ENCODE results near the gene C10orf90. TPM values are rescaled to one million over a fixed set of nuclear protein-coding genes. Genes with fewer than 3 reads are reported as not detected.

C10orf90 gene
- total RNA-seq, 1 donor from 2014 or later: not detected

DNA sequence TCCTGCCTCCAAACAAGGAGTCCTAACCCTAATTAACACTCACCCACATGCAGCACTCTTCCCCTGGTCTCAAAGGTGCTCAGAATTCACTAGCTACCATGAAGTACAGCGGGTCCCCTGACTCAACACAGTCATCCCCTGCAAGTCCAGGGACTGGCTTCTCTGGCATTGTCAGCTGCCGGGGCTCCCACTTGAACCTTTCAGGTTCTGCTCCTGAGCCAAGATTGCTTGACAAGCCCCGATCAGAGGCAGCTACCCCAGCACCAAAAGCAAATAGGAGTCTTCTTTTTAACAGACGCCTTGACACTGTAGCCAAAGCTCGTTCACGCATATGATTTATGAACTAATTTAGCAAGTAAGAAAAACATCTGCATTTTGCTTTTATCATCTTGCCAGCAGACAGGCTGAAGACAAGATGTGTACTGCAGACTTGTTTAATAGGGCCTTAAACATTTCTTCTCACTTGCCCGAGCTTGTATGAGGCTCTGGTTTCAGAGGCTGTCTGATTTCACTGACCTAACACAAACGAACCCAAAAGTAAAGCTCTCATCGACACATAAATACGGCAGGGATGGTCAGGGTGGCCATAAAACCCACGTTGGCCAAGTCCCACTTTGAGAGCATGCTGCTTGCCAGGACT lies 214.6 kb downstream of the C10orf90 start:
- Mint-ChIP-seq H3K4me3 (ENCODE audit: unreplicated experiment) (no peak overlapping the region), H3K27me3 (ENCODE audit: unreplicated experiment) (peaks cover 1% of the 10 kb centered on the region), H3K4me1 (ENCODE audit: low read depth, unreplicated experiment) (no peaks in the 10 kb centered on the region), H3K27ac (ENCODE audit: unreplicated experiment) (no peak overlapping the region), H3K9me3 (ENCODE audit: unreplicated experiment) (peaks cover 1% of the 10 kb centered on the region), H3K36me3 (ENCODE audit: unreplicated experiment) (no peaks in the 10 kb centered on the region)
- DNase-seq: no peak
- TF ChIP-seq, protein P1, sequence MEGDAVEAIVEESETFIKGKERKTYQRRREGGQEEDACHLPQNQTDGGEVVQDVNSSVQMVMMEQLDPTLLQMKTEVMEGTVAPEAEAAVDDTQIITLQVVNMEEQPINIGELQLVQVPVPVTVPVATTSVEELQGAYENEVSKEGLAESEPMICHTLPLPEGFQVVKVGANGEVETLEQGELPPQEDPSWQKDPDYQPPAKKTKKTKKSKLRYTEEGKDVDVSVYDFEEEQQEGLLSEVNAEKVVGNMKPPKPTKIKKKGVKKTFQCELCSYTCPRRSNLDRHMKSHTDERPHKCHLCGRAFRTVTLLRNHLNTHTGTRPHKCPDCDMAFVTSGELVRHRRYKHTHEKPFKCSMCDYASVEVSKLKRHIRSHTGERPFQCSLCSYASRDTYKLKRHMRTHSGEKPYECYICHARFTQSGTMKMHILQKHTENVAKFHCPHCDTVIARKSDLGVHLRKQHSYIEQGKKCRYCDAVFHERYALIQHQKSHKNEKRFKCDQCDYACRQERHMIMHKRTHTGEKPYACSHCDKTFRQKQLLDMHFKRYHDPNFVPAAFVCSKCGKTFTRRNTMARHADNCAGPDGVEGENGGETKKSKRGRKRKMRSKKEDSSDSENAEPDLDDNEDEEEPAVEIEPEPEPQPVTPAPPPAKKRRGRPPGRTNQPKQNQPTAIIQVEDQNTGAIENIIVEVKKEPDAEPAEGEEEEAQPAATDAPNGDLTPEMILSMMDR (IDR thresholded peaks at IDR 0.05; ENCODE audit: partially characterized antibody, unreplicated experiment): no peak

GRCh38 chr10:126455036-126455765 lies 215.3 kb downstream of the C10orf90 start:
- Mint-ChIP-seq H3K27ac (ENCODE audit: unreplicated experiment) (no peak overlapping the region), H3K36me3 (ENCODE audit: unreplicated experiment) (no peaks in the 10 kb centered on the region), H3K9me3 (ENCODE audit: unreplicated experiment) (no peaks in the 10 kb centered on the region), H3K27me3 (ENCODE audit: unreplicated experiment) (peaks cover 1% of the 10 kb centered on the region), H3K4me3 (ENCODE audit: unreplicated experiment) (no peak overlapping the region), H3K4me1 (ENCODE audit: low read depth, unreplicated experiment) (no peaks in the 10 kb centered on the region)
- TF ChIP-seq, protein P1 (IDR thresholded peaks at IDR 0.05; ENCODE audit: partially characterized antibody, unreplicated experiment): no peak
- no peak for DNase-seq

- peaks cover 1% of the 10 kb centered on the region for H3K27me3 Mint-ChIP-seq (ENCODE audit: unreplicated experiment)
- H3K4me1 Mint-ChIP-seq (ENCODE audit: low read depth, unreplicated experiment): no peaks in the 10 kb centered on the region
- DNase-seq: no peak
- H3K9me3 Mint-ChIP-seq (ENCODE audit: unreplicated experiment): no peaks in the 10 kb centered on the region
- H3K27ac Mint-ChIP-seq (ENCODE audit: unreplicated experiment): no peak overlapping the region
- no peak overlapping the region for H3K4me3 Mint-ChIP-seq (ENCODE audit: unreplicated experiment)
- H3K36me3 Mint-ChIP-seq (ENCODE audit: unreplicated experiment): no peaks in the 10 kb centered on the region
- TF ChIP-seq, protein P1 (IDR thresholded peaks at IDR 0.05; ENCODE audit: partially characterized antibody, unreplicated experiment): no peak
Observed at GRCh38 chr10:126454045-126454751, 216.3 kb downstream of the C10orf90 start.

DNA sequence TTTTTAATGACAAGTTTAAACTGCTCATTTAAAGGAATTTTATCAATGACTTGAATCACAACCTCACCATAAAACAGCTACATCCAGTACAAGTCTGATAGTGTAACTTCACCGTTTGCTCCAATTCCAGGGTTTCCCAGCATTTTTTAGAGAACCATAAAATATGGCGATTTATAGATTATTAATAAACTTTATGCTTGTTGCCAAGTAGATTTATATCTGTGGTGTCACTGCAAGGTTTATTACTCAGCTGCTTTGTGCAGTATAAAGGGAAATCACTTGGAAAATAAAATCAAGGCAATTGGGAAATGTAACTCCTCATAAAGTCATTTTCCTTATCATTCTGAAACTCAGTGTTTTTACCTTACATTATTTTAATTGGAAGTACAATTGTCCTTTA lies 218.2 kb downstream of the C10orf90 start:
- Mint-ChIP-seq H3K27me3 (ENCODE audit: unreplicated experiment) (peaks cover 1% of the 10 kb centered on the region), H3K36me3 (ENCODE audit: unreplicated experiment) (no peaks in the 10 kb centered on the region), H3K4me1 (ENCODE audit: low read depth, unreplicated experiment) (no peaks in the 10 kb centered on the region), H3K9me3 (ENCODE audit: unreplicated experiment) (peaks cover 1% of the 10 kb centered on the region), H3K27ac (ENCODE audit: unreplicated experiment) (no peak overlapping the region), H3K4me3 (ENCODE audit: unreplicated experiment) (no peak overlapping the region)
- no peak for DNase-seq
- TF ChIP-seq, protein P1 (IDR thresholded peaks at IDR 0.05; ENCODE audit: partially characterized antibody, unreplicated experiment): no peak

Measured in glutamatergic neuron (in vitro differentiated cells).